Activated CD4-positive, alpha-beta T cell treated with anti-CD3 and anti-CD28 coated beads, Interleukin-2, amount 10 ng/mL, durations not matched to agents 24 days and 14 days (primary cell): ENCODE results near the gene SERPINB8. TPM values are rescaled to one million over a fixed set of nuclear protein-coding genes. Genes with fewer than 3 reads are reported as not detected.
A peak's percentile ranks its signal among the peaks of the same experiment; 100 is the strongest.

Experiments
- DNase-seq: peaks from one replicate; pipeline ENCODE4 v3.0.0; 2022
- H3K27ac Mint-ChIP-seq: one replicate; pipeline ENCODE4 v1.8.0; 2022; ENCODE audit warnings: mild to moderate bottlenecking, mixed read lengths
- H3K27me3 Mint-ChIP-seq: one replicate; pipeline ENCODE4 v1.8.0; 2022; ENCODE audit warnings: mixed read lengths
- H3K36me3 Mint-ChIP-seq: one replicate; pipeline ENCODE4 v1.8.0; 2022; ENCODE audit warnings: low read depth, mild to moderate bottlenecking, mixed read lengths
- H3K4me1 Mint-ChIP-seq: one replicate; pipeline ENCODE4 v1.8.0; 2021; ENCODE audit warnings: mixed read lengths
- H3K4me3 Mint-ChIP-seq: one replicate; pipeline ENCODE4 v1.8.0; 2022; ENCODE audit warnings: mild to moderate bottlenecking, moderate library complexity, mixed read lengths
- H3K9me3 Mint-ChIP-seq: one replicate; pipeline ENCODE4 v1.8.0; 2021; ENCODE audit warnings: mixed read lengths
- intact Hi-C: fragments of 100-400 bp; cut with micrococcal nuclease; formaldehyde crosslinking; loops from one replicate; pipeline ENCODE4 v1.15.1; 2023
- total RNA-seq: library from RNA; stranded (reverse); gene quantifications from 2 replicates; pipeline ENCODE4 v1.2.3, GENCODE V29; 2022

Gene SERPINB8
- total RNA-seq, 1 donor from 2014 or later: 22.0 TPM

DNA sequence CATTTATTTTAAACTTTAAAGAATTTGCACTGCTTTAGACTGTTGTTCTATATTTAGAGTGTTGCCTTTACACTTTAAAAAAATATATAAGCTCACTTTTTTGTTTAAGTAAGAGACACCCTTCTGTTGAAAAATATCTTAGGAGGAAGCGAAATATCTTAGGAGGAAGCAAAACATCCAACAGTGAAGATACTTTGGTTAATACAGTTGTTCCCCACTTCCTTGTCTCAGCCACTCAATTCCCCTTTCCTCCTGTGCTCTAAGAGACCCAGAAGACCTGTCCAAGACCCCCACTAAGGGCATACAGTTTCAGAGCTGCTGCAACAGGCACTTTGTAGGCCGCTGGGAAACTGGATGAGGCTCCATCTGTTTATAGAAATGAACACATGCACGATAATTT lies 5.7 kb downstream of the SERPINB8 start:
- H3K36me3 Mint-ChIP-seq: peaks cover 4% of the 10 kb centered on the region
- peak; percentile 29 for DNase-seq
- peaks cover 35% of the 10 kb centered on the region for H3K4me1 Mint-ChIP-seq
- no peak overlapping the region for H3K27ac Mint-ChIP-seq
- no peaks in the 10 kb centered on the region for H3K27me3 Mint-ChIP-seq
- H3K4me3 Mint-ChIP-seq: no peak overlapping the region
- H3K9me3 Mint-ChIP-seq: no peaks in the 10 kb centered on the region
- intact Hi-C loops: loop anchor here (1.0 kb wide), 1 partner anchor 12 kb away; no protein-coding TSS in a partner anchor

DNA sequence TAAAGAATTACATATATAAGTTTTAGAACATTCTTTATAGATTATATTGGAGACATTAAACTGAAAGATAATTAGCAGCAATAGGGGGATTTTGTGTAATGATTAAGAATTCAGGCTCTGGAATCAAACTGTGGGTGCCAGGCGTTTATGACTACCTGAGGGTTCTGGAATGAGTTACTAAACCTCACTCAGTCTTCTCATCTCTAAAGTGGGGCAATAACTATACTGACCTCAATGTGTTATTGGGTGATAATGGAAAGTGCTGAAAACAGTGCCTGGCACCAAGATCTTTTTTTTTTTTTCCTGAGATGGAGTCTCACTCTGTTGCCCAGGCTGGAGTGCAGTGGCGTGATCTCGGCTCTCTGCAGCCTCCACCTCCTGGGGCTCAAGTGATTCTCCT lies 7.2 kb downstream of the SERPINB8 start:
- H3K27ac Mint-ChIP-seq: no peak overlapping the region
- intact Hi-C loops: no loop called here
- no peaks in the 10 kb centered on the region for H3K9me3 Mint-ChIP-seq
- no peak overlapping the region for H3K4me3 Mint-ChIP-seq
- H3K36me3 Mint-ChIP-seq: peaks cover 14% of the 10 kb centered on the region
- peaks cover 34% of the 10 kb centered on the region for H3K4me1 Mint-ChIP-seq
- DNase-seq: no peak
- H3K27me3 Mint-ChIP-seq: no peaks in the 10 kb centered on the region

DNA sequence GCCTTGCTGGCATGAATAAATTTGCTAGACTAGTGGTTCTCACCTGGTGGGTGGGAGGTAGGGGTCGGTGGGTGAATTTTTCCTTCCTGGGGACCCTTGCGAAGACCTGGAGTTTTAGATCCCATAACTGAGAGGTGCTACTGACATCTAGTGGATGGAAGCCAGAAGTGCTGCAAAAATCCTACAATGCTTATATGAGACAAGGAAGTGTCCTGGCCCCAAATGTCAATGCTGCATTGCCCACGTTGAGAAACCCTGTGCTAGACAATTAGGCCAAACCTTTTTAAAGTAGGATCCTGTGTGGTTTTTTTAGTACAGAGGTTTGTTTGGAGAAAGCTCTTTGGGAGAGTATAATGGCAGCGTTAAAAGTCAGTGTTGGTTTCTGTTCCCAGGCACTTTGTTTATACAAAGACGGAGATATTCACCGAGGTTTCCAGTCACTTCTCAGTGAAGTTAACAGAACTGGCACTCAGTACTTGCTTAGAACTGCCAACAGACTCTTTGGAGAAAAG lies 9.6 kb downstream of the SERPINB8 start:
- H3K27me3 Mint-ChIP-seq: no peaks in the 10 kb centered on the region
- no peak overlapping the region for H3K27ac Mint-ChIP-seq
- peaks cover 25% of the 10 kb centered on the region for H3K36me3 Mint-ChIP-seq
- H3K4me3 Mint-ChIP-seq: peak overlapping the region; percentile 10
- H3K4me1 Mint-ChIP-seq: peaks cover 29% of the 10 kb centered on the region
- peak; percentile 85 for DNase-seq
- intact Hi-C loops: loop anchor here (1.0 to 2.0 kb wide), 4 partner anchors 16 to 461 kb away; no protein-coding TSS in a partner anchor
- no peaks in the 10 kb centered on the region for H3K9me3 Mint-ChIP-seq

- no peak overlapping the region for H3K27ac Mint-ChIP-seq
- intact Hi-C loops: no loop called here
- peaks cover 24% of the 10 kb centered on the region for H3K4me1 Mint-ChIP-seq
- no peak overlapping the region for H3K4me3 Mint-ChIP-seq
- DNase-seq: no peak
- peaks cover 28% of the 10 kb centered on the region for H3K36me3 Mint-ChIP-seq
- no peaks in the 10 kb centered on the region for H3K9me3 Mint-ChIP-seq
- H3K27me3 Mint-ChIP-seq: no peaks in the 10 kb centered on the region
Measured at GRCh38 chr18:63980027-63980426, 10.1 kb downstream of the SERPINB8 start.

GRCh38 chr18:63980896-63981460 lies 11.1 kb downstream of the SERPINB8 start:
- intact Hi-C loops: no loop called here
- Mint-ChIP-seq H3K4me3 (no peak overlapping the region), H3K9me3 (no peaks in the 10 kb centered on the region), H3K4me1 (peaks cover 21% of the 10 kb centered on the region), H3K27ac (no peak overlapping the region), H3K36me3 (peaks cover 28% of the 10 kb centered on the region), H3K27me3 (no peaks in the 10 kb centered on the region)
- DNase-seq: no peak

DNA sequence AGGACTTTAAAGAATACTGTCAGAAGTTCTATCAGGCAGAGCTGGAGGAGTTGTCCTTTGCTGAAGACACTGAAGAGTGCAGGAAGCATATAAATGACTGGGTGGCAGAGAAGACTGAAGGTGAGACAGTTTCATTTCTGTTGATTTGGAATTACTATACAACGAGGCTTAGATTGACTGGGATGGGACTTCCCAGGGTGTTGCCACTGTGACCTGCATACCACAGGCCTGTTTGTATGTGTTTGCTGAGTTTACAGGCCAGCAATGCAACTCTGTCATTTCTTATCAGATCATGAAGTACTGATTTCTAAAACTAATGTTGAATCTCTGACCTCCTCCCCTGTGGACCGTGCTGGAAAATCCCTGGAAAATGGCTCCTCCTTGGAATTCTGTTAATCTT lies 11.8 kb downstream of the SERPINB8 start:
- Mint-ChIP-seq H3K27ac (peak overlapping the region; percentile 11), H3K27me3 (no peaks in the 10 kb centered on the region), H3K4me3 (no peak overlapping the region), H3K4me1 (peaks cover 21% of the 10 kb centered on the region), H3K9me3 (no peaks in the 10 kb centered on the region), H3K36me3 (peaks cover 30% of the 10 kb centered on the region)
- no peak for DNase-seq
- intact Hi-C loops: no loop called here

- Mint-ChIP-seq H3K4me1 (peaks cover 21% of the 10 kb centered on the region), H3K27me3 (no peaks in the 10 kb centered on the region), H3K9me3 (no peaks in the 10 kb centered on the region), H3K27ac (no peak overlapping the region), H3K36me3 (peaks cover 32% of the 10 kb centered on the region), H3K4me3 (no peak overlapping the region)
- intact Hi-C loops: no loop called here
- no peak for DNase-seq
Measured at GRCh38 chr18:63982361-63982760, 12.5 kb downstream of the SERPINB8 start.

- intact Hi-C loops: no loop called here
- Mint-ChIP-seq H3K27me3 (no peaks in the 10 kb centered on the region), H3K4me3 (no peak overlapping the region), H3K36me3 (peaks cover 26% of the 10 kb centered on the region), H3K4me1 (no peaks in the 10 kb centered on the region), H3K9me3 (no peaks in the 10 kb centered on the region), H3K27ac (no peak overlapping the region)
- peak; percentile 41 for DNase-seq
Measured at GRCh38 chr18:63986885-63987284, 17.0 kb downstream of the SERPINB8 start.

DNA sequence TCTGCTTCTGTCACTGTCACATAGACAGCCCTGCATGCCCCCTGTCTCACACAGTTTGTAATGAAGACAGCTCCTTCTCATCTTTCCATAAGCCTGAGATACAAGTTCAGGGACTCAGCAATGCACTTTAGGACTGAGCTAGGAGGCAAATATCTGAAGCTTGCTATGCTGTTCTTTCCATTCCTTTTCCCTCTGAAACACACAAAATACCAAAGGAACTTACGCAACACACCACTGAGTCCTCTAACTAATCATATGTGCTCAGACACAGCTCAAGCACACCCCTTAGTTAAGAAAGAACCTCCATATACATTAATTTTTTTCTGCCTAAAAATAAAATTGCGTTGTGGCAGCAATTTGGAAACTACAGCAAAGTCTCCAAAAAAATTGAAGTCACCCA lies 17.9 kb downstream of the SERPINB8 start:
- no peaks in the 10 kb centered on the region for H3K27me3 Mint-ChIP-seq
- peaks cover 22% of the 10 kb centered on the region for H3K36me3 Mint-ChIP-seq
- H3K4me3 Mint-ChIP-seq: no peak overlapping the region
- intact Hi-C loops: no loop called here
- no peaks in the 10 kb centered on the region for H3K4me1 Mint-ChIP-seq
- H3K27ac Mint-ChIP-seq: no peak overlapping the region
- DNase-seq: peak; percentile 37
- no peaks in the 10 kb centered on the region for H3K9me3 Mint-ChIP-seq

DNA sequence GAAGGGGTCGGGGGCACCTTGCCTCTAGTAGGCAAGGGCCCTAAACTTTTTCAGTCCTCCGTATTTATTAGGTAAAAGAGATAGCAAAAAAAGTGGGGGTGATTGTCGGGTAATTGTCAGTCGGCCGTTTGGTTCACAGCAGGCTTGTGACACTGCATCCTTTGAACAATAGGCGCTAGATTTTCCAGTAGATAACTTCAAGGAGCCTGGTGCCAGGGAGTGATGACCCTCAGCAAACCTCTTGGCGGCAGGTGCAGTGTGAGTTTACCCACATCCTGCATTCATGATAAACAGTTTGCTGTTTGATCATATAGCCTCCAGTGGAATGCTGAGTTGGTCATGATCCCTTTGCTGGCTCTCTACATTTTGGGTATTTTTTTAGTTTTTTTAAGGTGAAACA lies 22.9 kb downstream of the SERPINB8 start:
- Mint-ChIP-seq H3K4me3 (no peak overlapping the region), H3K36me3 (peaks cover 10% of the 10 kb centered on the region), H3K27ac (no peak overlapping the region), H3K4me1 (no peaks in the 10 kb centered on the region), H3K27me3 (no peaks in the 10 kb centered on the region), H3K9me3 (peaks cover 4% of the 10 kb centered on the region)
- DNase-seq: peak; percentile 48
- intact Hi-C loops: loop anchor here (5.0 kb wide), 1 partner anchor 475 kb away; no protein-coding TSS in a partner anchor

- DNase-seq: peak; percentile 79
Measured at GRCh38 chr18:63994783-63995399, 25.0 kb downstream of the SERPINB8 start.

GRCh38 chr18:63997041-63997440 lies 27.2 kb downstream of the SERPINB8 start:
- DNase-seq: no peak
- Mint-ChIP-seq H3K4me1 (no peaks in the 10 kb centered on the region), H3K27me3 (no peaks in the 10 kb centered on the region), H3K27ac (no peak overlapping the region), H3K4me3 (no peak overlapping the region), H3K9me3 (peaks cover 4% of the 10 kb centered on the region), H3K36me3 (peaks cover 6% of the 10 kb centered on the region)
- intact Hi-C loops: loop anchor here (5.0 kb wide), 1 partner anchor 105 kb away; no protein-coding TSS in a partner anchor

More at GRCh38 chr18:63994783-63995399, 25.0 kb downstream of the SERPINB8 start:
- Mint-ChIP-seq H3K27ac (no peak overlapping the region), H3K4me3 (no peak overlapping the region), H3K36me3 (peaks cover 6% of the 10 kb centered on the region), H3K27me3 (no peaks in the 10 kb centered on the region), H3K4me1 (no peaks in the 10 kb centered on the region), H3K9me3 (peaks cover 4% of the 10 kb centered on the region)
- intact Hi-C loops: loop anchor here (1.0 to 5.0 kb wide), 4 partner anchors 24 to 478 kb away; partner anchors contain the start of gene SERPINB8

DNA sequence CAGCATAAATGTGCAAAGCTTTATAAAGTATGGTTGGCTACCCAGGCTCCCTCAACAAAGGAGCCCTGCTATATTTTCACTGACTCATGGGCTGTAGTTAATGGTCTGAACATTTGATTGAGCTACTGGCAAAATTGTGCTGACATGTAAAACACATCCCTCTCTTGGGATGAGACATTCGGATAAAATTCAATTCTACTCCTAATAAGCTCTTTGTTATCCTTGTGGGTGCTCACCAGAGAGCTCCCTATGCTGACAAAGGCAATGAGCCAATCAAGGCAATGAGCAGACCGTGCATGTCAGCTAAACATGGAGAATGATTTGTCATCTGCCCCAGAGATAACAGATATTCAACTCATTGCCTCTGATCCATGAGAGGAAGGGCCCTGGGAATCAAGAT lies 27.7 kb downstream of the SERPINB8 start:
- no peak for DNase-seq
- no peak overlapping the region for H3K4me3 Mint-ChIP-seq
- no peaks in the 10 kb centered on the region for H3K27me3 Mint-ChIP-seq
- peaks cover 4% of the 10 kb centered on the region for H3K9me3 Mint-ChIP-seq
- intact Hi-C loops: loop anchor here (5.0 kb wide), 1 partner anchor 105 kb away; no protein-coding TSS in a partner anchor
- H3K4me1 Mint-ChIP-seq: no peaks in the 10 kb centered on the region
- no peak overlapping the region for H3K27ac Mint-ChIP-seq
- H3K36me3 Mint-ChIP-seq: peaks cover 3% of the 10 kb centered on the region

DNA sequence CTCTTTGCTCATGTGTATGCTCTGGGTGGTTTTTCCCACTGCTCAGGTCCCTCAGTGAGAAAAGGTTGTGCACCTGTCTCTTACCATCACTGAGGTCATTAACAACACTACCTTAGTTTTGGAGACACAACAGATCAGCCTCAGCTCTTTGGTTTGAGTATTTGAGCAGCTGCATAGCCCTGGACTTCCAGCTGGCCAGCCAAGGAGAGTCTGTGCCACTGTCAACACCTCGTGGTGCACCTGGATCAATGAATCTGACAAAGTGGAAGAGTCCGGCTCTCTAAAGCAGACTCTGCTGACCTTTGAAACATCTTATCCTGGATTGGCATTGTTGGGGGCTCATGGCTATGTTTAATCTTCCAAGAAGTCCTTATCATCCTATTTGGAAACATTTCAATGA lies 30.0 kb downstream of the SERPINB8 start:
- no peak overlapping the region for H3K4me3 Mint-ChIP-seq
- H3K9me3 Mint-ChIP-seq: peaks cover 4% of the 10 kb centered on the region
- DNase-seq: no peak
- H3K27ac Mint-ChIP-seq: no peak overlapping the region
- no peaks in the 10 kb centered on the region for H3K4me1 Mint-ChIP-seq
- no peaks in the 10 kb centered on the region for H3K36me3 Mint-ChIP-seq
- no peaks in the 10 kb centered on the region for H3K27me3 Mint-ChIP-seq
- intact Hi-C loops: loop anchor here (5.0 kb wide), 1 partner anchor 108 kb away; no protein-coding TSS in a partner anchor
